GM20000 (cell line): ENCODE data around the gene SHC3.

ENCODE experiments used
- DNase-seq: peaks from one replicate; pipeline ENCODE4 v3.0.0; 2012; ENCODE audit warnings: low spot score
- TF ChIP-seq, protein P1 (sequence below): IDR thresholded peaks from 2 replicates; pipeline ENCODE4 v1.5.1; 2012; ENCODE audit warnings: mild to moderate bottlenecking, control low read depth; ENCODE audit errors: extremely low read depth, missing control alignments

Gene SHC3

GRCh38 chr9:89046832-89047231, 131.8 kb downstream of the SHC3 start:
- no peak for DNase-seq
- TF ChIP-seq, protein P1, sequence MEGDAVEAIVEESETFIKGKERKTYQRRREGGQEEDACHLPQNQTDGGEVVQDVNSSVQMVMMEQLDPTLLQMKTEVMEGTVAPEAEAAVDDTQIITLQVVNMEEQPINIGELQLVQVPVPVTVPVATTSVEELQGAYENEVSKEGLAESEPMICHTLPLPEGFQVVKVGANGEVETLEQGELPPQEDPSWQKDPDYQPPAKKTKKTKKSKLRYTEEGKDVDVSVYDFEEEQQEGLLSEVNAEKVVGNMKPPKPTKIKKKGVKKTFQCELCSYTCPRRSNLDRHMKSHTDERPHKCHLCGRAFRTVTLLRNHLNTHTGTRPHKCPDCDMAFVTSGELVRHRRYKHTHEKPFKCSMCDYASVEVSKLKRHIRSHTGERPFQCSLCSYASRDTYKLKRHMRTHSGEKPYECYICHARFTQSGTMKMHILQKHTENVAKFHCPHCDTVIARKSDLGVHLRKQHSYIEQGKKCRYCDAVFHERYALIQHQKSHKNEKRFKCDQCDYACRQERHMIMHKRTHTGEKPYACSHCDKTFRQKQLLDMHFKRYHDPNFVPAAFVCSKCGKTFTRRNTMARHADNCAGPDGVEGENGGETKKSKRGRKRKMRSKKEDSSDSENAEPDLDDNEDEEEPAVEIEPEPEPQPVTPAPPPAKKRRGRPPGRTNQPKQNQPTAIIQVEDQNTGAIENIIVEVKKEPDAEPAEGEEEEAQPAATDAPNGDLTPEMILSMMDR = no peak

DNA sequence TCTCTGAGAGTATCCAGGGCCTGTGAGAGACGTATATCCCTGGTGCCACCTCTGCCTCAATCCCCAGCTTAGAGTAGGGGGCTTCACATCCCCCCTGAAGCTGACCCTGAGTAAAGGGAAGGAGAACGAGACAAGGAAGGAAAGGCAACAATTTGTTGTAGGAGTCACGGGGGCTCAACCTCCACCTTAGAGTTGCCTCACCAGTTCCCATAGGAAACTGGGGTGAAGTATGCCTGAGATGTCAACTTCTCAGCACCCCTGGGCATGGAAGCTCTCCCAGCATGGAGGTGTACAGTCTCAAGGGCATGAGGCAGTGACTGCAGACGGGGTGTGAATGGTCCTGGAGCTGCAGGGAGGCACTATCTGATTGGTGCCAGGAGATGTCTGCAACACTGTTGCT, 133.7 kb downstream of the SHC3 start:
- TF ChIP-seq, protein P1 = no peak
- DNase-seq = no peak

- DNase-seq = no peak
- TF ChIP-seq, protein P1 = no peak
Observed at GRCh38 chr9:89044104-89044503, 134.5 kb downstream of the SHC3 start.

GRCh38 chr9:89042984-89043383, 135.6 kb downstream of the SHC3 start:
- TF ChIP-seq, protein P1 = no peak
- DNase-seq = no peak

DNA sequence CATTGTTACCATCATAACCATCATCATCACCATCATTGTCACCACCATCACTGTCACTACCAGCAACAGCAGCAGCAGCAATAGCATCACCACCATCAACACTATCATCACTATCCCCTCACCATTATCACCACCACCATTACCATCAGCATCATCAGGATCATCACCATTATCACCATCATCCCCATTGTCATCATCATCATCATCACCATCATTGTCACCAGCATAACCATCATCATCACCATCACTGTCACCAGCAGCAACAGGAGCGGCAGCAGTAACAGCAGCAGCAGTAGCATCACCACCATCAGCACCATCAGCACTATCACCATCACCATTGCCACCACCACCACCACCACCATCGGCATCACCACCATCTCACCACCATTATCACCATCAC, 139.0 kb downstream of the SHC3 start:
- TF ChIP-seq, protein P1 = no peak
- DNase-seq = no peak

DNA sequence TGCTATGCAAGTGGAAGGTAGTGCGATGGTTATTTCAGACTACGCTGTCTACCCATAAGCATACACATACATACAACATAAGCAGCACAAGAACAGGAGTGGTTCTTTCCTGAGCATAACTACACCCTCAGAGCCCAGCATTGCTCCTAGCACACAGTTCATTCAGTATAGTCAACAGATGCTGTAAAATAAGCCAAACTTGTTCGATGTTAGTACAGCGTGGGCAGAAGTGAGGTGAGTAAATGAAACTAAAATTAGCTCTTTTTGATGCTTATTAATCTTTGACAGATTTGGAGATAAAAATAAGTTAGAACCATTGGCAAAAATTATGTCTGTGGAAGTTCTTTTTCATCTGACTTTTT, 139.5 kb downstream of the SHC3 start:
- TF ChIP-seq, protein P1 = no peak
- DNase-seq = no peak

DNA sequence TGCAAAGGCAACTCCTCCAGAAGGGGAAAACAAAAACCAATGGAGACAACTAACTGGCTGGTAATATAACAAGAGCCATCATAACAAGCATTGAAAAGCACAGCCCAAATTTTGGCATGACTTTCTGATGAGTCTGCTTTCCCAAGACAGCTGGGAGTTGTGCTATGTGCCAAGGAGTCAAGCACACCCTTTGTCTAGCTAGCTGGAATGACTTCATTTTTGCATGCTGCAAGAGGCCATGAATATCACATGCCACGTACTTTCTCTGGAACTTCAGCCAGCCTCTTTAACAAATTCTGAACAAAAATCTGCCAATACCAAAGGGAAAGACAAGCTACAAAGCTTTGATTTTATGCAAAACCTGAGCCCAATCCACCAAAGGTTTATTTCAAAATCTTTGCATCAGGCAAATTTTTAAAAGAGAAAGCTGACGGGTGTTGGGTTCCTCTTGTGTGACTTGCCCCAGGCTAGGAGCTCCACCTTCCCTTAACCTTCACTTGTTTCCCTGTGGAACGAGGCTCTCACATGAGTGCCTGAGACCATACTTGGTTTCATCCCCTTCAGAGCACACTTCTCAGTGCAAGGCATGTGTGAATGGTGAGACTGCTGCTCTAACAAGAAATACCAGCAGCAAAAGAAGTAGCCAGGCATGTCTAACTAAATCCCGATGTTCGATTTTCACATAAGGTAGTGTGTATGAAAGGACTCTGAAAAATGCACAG, 140.1 kb downstream of the SHC3 start:
- DNase-seq = no peak
- TF ChIP-seq, protein P1 = no peak
